Stimulated activated CD4-positive, alpha-beta T cell treated with anti-CD3 and anti-CD28 coated beads, Interleukin-4, amount 100 ng/mL, for 1 hour (primary cell): Measurements from ENCODE around the gene ZNF611.
"Not testable (repeated sequence)": the region's sequence is repeated elsewhere in the genome, so short reads cannot be mapped to it uniquely, and the experiment has no call there.

Source experiments
- DNase-seq: peaks from one replicate; pipeline ENCODE4 v3.0.0-alpha.2; 2020

ZNF611 gene

DNA sequence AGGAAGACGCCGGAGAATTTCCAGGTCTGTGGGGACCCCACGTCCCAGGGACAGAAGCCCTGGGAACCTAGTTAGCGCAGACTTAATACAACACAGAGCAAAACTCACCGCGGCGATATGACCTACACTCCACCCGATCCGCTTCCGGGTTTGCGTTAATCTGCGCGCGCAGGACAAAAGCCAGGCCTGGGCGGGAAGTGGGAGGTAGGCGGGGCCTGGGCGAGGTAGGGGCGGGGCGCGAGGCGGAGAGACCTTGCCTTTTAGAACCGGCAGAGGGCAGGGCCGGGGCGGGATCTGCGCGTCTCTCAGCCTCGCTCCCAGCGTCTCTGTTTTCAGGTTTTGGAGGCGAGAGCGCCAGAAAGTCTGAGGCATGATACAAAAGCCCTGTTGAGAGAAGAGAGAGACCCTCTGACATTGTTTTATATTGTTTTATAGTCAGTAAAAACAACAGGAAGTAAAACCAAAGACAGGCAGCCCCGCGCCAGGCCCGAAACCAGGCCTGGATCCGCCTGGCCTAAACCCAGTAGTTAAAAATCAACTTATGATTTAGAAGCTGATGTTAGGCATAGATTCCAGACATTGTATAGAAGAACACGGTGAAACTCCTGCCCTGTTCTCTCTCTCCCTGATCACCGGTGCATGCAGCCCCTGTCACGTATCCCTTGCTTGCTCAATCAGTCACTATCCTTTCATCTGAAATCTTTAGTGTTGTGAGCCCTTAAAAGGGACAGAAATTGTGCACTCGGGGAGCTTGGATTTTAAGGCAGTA, at the start of gene ZNF611:
TSS of gene ZNF611 (minus strand) at position 152 of the 769 bp plus-strand sequence. CDS start 19,150 bp downstream, outside the sequence.
- DNase-seq, result peak; percentile 99

GRCh38 chr19:52782864-52783263, 48.0 kb upstream of the ZNF611 start:
- DNase-seq, result not testable (repeated sequence)

DNA sequence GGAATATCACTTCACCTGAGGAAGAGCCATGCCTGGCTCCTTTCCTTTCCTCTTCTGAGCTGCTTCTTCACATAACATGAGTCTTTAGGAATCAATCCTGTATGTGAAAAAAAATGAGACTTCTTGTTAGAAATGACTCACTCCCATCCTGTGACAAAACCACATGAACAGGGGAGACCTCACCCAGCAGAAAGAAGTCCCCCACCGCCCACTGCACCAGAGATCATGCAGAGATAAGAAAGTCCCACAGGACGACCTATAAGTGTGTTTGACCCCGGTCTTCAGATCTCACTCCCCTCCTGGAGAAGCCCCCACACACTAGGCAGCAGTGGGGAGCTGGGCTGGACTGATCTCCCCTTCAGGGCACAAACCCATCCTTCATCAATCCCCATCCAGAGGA, 44.0 kb upstream of the ZNF611 start:
- DNase-seq, result peak; percentile 19

DNA sequence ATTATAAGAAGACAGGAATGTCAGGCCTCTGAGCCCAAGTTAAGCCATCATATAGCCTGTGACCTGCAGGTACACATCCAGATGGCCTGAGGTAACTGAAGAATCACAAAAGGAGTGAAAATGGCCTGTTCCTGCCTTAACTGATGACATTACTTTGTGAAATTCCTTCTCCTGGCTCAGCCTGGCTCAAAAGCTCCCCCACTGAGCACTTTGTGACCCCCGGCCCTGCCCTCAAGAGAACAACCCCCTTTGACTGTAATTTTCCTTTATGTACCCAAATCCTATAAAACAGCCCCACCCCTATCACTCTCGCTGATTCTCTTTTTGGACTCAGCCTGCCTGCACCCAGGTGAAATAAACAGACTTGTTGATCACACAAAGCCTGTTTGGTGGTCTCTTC, 21.6 kb upstream of the ZNF611 start:
- not testable (repeated sequence) for DNase-seq

- DNase-seq, result no peak
Observed at GRCh38 chr19:52749780-52750179, 14.9 kb upstream of the ZNF611 start.

- DNase-seq, result no peak
Observed at GRCh38 chr19:52748336-52748950, 13.6 kb upstream of the ZNF611 start.

DNA sequence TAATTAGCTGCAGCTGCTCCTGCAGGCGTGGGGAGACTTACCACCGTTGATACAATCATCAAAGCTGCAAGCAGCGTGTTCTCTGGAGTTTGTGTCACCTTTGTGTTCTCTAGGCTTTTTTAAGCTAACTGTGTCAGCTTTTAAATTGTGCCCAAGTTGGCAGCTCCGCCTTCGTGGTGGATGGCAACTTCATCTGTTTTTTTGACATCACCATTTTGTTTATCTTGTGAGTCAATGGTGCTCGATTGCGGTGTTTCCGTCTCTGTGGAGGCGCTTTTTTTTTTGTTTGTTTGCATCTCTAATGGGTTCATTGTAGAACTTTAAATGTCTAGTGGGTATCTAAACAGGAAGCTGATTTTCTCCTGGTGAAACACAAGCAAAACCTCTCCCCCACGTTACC, 11.1 kb upstream of the ZNF611 start:
- DNase-seq, result not testable (repeated sequence)

DNA sequence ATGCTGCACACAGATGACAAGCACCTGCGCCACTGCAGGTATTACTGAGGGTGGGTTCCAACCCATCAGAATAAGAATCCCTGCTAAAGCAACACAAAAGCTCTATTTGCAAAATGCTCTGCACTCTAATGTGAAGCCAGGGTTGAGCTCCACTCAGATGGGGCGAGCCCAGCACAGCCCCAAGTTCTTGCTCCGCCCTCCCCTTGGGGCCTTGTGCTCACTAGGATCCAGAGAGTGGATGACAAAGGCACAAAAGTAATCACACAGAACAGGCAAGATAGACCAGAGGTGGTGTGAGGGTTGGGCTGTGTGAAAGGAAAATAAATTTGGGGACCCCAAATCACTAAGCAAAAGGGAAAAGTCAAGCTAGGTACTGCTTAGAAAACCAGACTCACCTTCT, 8.2 kb upstream of the ZNF611 start:
- DNase-seq, result no peak

DNA sequence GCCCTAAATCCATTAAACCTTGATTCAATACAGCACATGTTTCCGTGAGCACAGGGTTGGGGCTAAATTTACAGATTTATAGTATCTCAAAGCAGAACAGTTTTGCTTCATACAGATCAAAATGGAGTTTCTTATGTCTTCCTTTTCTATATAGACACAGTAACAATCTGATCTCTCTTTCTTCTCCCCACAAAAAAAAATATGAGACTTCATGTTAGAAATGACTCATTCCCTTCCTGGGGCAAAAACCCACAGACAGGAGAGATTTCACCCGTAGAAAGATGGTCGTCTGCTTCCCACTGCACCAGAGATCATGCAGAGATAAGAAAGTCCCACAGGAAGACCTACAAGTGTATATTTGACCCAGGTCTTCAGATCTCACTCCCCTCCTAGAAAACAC, 7.7 kb upstream of the ZNF611 start:
- DNase-seq, result no peak

GRCh38 chr19:52741951-52742485, 7.2 kb upstream of the ZNF611 start:
- no peak for DNase-seq

GRCh38 chr19:52741371-52741770, 6.5 kb upstream of the ZNF611 start:
- DNase-seq, result not testable (repeated sequence)

- DNase-seq, result no peak
Observed at GRCh38 chr19:52739576-52739975, 4.7 kb upstream of the ZNF611 start.

GRCh38 chr19:52735734-52736133, 890 bp upstream of the ZNF611 start:
- no peak for DNase-seq

DNA sequence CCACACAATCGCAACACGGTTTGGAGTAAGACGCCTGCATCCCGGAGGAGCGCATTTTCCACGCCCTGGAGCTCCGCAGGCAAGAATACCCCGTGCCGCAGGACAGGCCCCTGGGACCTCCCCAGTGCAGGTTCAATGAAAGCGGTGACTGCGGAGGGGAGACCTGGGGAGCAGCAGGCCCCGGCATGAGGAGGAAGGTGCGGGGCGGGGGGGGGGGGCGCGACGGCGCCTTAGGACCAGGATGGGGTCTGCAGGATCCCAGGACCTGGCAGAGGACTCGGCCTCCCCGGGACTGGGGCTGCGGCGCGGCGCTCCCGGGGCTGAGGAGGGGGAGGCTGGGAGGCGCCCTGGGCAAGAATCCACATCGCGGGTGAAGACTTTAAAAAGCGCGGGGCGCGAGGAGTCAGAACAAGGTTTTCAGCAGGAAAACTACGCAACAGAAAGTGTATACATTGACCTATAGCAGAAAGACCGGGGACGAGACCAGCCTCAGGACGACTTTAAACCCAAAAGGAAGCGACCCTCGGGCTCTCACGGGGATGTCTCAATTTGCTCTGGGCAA, 432 bp downstream of the ZNF611 start:
- DNase-seq, result no peak

- DNase-seq, result not testable (repeated sequence)
Observed at GRCh38 chr19:52726051-52726450, 8.8 kb downstream of the ZNF611 start.

- no peak for DNase-seq
Observed at GRCh38 chr19:52725528-52725961, 9.3 kb downstream of the ZNF611 start.

DNA sequence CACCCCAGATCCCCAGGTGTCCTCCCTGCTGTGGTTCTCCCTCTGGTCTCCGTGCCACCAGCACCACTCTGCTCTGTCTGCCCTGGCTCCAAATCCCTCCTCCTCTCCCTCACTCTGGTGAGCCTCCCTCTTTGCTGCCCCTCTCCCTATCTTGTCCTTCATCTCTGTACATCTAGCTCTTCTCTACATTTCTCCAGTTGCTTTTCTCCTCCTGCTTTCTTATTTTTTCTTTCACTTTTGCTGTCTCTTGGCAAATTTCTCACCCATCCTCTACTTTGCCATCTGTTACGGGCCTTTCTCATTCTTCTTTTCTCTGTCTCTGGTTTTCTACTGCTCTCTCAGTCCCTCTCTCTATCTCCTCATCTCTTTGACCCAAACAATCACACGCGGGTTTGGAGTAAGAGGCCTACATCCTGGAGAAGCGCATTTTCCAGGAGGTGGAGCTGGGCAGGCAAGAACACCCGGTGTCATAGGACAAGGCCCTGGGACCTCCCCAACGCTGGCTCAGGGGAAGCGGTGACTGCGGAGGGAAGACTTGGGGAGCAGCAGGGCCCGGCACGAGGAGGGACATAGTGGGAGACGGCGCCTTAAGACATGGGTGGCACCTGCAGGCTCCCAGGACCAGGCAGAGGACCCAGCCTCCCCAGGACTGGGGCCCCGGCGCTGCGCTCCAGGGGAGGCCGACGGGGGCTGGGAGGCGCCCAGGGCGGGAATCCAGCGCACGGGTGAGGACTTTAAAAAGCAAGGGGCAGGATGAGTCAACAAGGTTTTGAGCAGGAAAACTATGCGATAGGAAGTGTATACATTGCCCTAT, 9.9 kb downstream of the ZNF611 start:
- DNase-seq, result no peak

DNA sequence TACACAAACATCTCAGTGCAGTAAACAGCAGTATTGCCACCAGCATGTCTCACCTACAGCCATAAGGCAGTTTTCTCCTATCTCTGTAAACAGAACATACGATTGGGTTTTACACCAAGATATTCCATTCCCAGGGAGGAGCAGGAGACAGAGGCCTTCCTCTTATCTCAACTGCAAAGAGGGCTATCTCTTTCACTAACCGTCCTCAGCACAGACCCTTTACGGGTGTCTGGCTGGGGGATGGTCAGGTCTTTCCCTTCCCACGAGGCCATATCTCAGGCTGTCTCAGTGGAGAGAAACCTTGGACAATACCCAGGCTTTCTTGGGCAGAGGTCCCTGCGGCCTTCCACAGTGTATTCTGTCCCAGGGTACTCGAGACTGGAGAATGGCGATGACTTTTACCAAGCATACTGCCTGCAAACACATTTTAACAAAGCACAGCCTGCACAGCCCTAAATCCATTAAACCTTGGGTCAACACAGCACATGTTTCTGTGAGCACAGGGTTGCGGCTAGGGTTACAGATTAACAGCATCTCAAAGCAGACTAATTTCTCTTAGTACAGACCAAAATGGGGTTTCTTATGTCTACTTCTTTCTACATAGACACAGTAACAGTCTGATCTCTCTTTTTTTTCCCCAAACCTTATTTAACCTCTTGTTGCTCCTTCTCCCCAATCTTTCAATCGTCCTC, 10.8 kb downstream of the ZNF611 start:
- DNase-seq, result not testable (repeated sequence)

- no peak for DNase-seq
Observed at GRCh38 chr19:52722062-52723003, 12.5 kb downstream of the ZNF611 start.

DNA sequence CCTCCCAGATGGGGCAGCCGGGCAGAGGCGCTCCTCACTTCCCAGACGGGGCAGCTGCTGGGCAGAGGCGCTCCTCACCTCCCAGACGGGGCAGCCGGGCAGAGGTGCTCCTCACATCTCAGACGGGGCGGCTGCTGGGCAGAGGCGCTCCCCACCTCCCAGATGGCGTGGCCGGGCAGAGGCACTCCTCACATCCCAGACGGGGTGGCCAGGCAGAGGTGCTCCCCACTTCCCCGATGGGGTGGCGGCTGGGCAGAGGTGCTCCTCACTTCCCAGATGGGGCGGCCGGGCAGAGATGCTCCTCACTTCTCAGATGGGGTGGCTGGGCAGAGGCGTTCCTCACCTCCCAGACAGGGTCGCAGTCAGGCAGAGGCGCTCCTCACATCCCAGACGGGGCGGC, 14.3 kb downstream of the ZNF611 start:
- not testable (repeated sequence) for DNase-seq

DNA sequence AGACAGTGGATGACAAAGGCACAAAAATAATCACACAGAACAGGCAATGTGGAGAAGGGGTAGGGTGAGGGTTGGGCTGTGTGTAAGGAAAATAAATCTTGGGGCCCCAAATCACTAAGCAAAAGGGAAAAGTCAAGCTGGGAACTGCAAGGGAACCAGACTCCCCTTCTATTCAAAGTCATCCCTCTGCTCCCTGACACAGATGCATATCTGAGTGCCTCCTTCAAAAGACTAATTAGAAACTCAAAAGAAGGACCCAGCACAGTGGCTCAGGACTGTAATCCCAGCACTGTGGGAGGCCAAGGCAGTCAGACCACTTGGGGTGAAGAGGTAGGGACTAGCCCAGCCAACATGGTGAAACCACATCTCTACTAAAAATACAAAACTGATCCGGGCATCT, 18.3 kb downstream of the ZNF611 start:
- DNase-seq, result no peak
